HG02763 (cell line): ENCODE results near the gene TMEM243.
"Not testable (repeated sequence)": the region's sequence is repeated elsewhere in the genome, so short reads cannot be mapped to it uniquely, and the experiment has no call there.

ENCODE experiments used
- ATAC-seq: cut with Tn5 transposase; IDR thresholded peaks from one replicate; pipeline ENCODE4 v1.9.1; 2021; ENCODE audit warnings: mild to moderate bottlenecking, moderate library complexity; ENCODE audit not compliant: unreplicated experiment

Gene TMEM243, protein sequence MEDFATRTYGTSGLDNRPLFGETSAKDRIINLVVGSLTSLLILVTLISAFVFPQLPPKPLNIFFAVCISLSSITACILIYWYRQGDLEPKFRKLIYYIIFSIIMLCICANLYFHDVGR

DNA sequence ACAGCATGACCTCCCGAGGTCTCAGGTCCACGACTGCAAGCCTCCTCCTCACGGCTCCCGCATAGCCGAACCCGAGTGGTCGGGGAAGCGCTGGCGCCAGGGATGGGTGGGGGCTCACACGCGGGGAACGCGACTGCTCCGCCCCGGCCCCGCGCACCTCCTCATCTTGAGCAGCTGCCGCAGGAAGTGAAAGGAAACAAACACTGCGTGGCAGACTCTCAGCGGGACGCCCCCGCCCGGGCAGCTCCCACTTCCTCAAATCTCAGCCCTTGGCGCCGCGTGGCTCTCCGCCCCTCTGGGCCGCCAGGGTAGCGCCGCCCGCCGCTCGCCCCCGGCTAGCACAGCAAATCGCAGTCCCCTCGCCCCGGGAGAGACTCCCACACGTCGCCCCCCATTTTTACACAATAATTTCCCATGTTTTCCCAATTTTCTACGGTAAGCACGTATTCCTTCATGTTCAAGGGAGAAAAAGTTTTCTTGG lies at the start of gene TMEM243:
TMEM243 (minus strand) TSS at position 188 of the 481 bp plus-strand sequence. CDS start 229 bp downstream, outside the sequence.
- ATAC-seq = peak; percentile 40

DNA sequence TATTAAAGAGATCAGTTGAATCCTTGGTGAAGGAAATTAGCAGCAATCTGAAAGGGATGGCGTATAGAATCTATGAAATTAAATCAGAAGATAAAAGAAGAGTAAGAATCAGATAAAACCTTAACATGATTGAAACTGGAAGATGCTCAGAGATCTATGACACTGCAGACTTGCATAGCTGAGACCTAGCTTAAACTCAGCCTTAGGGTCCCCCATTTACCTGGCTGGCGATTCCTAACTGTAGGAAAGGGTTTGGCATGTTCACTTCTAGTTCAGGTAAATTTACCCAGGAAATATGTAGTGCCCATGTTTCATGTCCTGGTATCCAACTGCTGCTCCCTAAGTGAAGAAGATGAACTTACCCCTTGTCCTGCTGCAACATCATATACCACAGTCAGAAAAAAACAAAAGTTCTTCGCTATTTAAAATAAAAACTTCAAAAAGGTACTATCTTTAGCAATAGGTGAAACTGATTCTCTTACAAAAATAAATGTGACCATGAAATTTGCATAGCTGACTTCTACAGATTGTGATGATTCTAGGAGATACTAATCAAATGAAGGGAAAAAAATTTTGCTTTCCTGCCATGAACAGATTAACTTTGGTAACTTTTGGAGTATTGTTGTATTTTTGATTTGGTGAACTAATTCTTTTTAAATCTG lies 47.8 kb upstream of the TMEM243 start:
- no peak for ATAC-seq

DNA sequence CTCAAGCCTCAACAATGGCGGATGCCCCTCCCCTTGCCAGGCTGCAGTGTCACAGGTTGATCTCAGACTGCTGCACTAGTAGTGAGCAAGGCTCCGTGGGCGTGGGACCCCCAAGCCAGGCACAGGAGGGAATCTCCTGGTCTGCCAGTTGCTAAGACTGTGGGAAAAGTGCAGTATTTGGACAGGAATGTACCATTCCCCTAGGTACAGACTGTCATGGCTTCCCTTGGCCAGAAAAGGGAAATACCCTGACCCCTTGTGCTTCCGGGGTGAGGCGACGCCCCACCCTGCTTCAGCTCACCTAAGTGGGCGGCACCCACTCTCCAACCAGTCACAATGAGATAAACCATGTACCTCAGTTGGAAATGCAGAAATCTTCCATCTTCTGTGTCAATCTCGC lies 44.0 kb upstream of the TMEM243 start:
- ATAC-seq = no peak

DNA sequence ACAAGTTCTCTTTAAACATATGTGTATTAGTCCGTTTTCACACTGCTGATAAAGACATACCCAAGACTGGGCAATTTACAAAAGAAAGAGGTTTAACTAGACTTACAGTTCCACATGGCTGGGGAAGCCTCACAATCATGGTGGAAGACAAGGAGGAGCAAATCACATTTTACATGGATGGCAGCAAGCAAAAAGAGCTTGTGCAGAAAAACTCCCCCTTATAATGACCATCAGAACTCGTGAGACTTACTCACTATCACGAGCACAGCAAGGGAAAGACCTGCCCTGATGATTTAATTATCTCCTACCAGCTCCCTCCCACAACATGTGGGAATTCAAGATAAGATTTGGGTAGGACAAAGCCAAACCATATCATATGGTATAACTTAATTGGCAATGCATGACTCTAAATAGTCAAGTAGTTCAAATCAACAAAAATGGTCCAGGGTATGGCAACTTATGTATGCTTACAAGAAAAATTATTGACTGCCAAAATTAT lies 34.1 kb upstream of the TMEM243 start:
- no peak for ATAC-seq

DNA sequence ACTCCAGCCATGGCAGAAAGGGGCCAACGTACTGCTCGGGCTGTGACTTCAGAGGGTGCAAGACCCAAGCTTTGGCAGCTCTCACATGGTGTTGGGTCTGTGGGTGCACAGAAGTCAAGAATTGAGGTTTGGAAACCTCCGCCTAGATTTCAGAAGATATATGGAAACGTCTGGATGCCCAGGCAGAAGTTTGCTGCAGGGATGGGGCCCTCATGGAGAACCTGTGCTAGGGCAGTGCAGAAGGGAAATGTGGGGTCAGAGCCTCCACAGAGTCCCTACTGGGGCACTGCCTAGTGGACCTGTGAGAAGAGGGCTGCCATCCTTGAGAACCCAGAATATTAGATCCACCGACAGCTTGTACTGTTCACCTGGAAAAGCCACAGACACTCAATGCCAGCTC lies 26.1 kb upstream of the TMEM243 start:
- not testable (repeated sequence) for ATAC-seq

DNA sequence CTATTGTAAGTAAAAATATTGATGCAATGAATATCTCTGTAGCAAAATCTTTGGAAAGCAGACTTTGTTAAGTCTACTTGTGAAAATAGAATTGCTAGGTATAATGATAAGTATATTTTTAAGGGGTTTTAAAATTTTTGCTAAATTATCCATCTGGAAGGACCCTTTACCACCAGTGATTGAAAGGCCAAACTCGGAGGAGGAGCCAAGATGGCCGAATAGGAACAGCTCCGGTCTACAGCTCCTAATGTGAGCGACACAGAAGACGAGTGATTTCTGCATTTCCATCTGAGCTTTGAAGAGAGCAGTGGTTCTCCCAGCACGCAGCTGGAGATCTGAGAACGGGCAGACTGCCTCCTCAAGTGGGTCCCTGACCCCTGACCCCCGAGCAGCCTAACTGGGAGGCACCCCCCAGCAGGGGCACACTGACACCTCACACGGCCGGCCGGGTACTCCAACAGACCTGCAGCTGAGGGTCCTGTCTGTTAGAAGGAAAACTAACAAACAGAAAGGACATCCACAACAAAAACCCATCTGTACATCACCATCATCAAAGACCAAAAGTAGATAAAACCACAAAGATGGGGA lies 19.0 kb upstream of the TMEM243 start:
- ATAC-seq = not testable (repeated sequence)

DNA sequence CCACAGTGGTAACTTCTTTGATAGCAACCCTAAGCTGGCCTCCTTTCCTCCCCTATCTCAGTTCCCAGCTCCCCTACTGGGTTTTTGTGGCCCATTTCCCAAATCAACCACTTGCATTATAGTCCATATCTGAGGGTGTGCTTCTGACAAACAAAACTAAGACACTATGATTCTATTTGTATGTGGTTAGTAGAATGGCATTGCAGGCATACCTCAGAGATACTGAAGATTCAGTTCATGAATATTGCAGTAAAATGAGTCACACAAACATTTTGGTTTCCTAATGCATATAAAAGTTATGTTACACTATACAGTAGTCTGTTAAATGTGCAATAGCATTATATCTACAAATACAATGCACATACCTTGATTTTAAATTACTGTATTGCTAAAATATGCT lies 15.4 kb upstream of the TMEM243 start:
- no peak for ATAC-seq

DNA sequence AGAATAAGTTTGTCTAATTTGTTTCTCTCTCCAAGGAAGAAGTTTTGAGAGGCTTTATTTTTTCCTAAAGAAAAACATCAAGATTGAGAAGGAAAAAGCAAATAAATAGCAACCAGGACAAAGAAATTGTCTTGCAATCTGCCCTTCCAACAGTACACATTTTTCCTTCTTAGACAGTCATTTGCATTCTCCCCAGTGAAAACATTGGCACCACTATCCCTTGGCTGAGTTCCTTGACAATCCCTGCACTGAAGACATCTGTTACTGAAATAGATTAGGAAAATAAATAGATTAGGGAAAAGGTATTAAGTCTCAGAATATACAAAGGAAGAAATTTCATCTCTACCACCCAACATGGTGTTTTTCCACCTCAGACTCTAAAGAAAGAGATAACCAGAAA lies 12.2 kb upstream of the TMEM243 start:
- no peak for ATAC-seq

DNA sequence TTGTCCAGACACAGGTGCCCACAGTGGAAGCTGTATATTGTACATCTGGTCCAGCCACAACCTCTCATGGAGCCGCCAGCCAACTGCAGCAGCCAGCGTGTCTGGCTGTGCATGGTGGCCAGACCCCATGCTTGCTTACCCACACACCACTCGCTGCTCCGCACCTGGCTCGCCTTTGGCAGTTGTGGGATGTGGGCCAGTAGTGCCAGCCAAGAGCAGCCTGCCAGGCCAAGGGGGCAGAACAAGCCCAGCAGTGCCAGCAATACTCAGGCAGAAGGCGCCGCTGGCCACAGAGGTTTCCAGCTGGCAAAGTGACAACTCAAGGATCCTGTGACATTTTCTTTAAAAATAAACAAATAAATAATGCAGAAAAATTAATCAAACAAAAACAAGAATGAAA lies 11.7 kb upstream of the TMEM243 start:
- ATAC-seq = no peak

DNA sequence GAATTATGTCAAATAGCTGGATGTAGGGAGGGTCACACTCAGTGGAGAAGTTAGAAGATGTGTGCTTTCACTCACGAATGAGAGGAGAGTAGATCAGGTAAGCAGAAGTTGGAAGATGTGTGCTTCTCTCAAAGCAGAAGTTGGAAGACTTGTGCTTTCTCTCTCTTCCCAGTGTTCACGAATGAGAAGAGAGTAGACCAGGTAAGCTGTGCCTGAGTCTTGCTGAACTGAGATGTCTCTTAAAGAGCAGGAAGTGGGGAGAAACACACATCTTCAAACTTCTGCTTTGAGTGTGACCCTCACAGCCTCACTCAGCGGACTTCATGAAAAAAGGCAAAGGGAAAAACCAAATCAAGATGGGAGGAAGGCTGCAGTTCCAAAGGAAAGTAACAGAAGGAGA lies 7.0 kb upstream of the TMEM243 start:
- peak; percentile 65 for ATAC-seq

DNA sequence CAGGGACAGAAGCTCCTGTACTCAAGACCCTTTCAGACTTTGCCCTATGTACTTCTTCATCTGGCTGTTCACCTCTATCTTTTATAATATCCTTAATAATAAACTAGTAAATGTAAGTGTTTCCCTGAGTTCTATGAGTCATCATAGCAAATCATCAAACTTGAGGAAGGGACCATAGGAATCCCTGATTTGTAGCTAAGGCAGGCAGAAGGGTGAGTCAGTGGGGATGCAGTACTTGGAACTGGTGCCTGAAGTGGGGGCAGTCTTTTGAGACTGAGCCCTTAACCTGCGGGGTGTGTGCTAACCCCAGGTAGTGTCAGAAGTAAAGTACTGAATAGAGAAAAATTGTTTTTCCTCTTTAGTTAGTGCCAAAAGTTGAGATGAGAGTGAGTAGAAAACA lies 6.2 kb upstream of the TMEM243 start:
- ATAC-seq = no peak

DNA sequence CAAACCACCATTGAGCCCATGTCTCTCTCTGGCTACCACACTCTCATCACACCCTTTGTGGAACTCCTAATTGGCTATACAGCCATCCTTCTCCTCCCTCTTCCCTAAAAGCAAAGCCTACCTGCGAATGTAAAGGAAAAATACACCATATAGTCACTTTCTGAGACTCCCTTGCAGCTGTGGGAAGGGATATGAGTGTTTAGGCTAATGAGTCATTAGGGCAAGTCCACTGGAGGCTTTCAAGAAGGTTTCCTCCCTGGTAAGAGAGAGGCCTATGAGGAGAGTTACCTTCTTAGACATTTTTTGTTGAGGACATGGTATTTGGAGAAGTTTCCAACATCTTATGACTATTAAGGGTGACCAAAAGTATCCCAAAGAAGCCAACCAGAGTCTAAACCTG lies 4.1 kb upstream of the TMEM243 start:
- ATAC-seq = no peak

DNA sequence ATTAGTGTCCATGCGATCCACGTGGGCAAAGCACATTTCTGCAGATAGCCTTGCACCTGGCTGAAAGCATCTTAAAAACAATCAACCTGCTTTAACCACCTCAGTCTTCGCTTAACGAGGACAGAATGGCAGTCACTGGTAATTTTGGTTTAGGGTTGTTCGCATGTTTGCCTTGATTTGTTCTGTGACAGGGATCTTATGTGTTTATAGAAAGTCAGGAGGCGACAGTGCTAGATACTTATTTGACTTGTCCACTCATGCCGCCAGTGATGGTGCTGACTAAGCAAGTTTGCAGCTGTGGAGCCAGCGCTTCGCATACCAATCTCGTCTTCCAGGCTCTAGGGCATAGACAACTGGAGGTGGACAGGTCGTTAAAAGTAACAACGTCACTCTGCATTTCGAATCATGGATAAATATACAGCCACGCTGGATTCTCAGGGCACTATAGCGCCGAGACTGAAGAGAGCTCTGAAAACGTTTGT lies 1.2 kb upstream of the TMEM243 start:
- no peak for ATAC-seq

DNA sequence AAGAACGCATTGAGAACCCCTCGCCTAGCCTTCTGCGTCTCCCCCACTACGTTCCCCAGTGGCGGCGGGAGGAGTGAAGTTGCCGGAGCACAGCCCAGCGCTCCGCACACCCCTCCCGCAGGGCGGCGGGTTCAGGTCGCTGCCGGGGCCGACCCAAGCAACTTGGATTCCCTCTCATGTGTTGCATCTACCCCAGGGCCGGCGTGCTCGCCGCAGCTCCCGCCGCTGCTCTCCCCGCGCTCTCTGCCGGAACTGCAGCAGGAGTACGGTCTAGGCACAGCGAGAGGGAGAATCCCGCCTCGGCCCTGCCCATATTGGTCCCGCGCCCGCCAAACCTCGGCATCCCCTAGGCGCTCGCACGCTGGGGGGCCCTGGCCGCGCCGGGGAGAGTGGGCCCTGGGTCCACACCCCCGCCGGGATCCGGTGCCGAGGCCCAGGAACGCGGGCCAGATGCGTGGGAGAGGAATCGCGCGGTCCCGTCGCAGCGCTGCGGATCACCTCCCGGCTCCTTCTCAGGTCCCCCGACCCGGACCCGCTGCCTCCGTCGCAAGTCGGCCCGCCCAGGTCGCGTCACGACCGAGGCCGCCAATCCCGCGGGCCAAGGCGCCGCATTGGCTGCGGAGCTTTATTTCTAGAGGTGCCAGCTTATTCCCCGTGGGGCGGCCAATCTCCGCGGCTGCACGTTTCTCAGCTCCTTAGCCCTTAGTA lies 648 bp upstream of the TMEM243 start:
- ATAC-seq = peak; percentile 33

DNA sequence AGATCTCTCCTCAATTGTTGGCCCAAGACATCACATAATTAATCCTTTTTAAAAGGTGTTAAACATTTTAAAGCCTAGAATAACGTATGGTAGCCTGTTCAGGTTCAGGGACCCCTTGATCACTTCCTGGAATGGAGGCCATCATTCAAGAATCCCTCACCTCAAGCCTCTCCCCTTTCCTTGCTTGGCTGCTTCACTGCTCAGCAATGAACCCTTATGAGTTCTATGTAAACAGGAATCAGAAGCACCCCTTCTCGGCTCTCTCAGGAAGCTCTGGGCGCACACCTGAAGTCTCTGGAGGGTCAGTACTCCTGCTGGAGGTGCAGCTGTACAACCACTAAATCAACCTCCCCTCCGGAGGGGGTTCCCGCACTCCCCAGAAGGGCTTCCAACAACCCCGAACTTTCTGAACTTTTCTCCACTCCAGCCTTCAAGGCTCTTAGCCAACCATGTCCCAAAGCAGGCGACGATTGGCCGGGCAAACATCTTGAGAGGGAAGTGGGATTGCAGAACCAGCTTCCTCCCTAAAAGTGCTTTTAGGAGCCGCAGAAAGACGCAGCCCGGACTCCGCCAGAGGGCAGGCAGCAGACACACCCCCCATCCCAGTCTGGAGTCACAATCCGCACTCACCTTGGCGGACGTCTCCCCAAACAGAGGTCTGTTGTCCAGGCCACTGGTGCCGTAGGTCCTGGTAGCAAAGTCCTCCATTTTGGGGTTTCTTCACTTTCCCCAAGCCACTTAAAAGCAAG lies 562 bp downstream of the TMEM243 start:
- ATAC-seq = peak; percentile 8

DNA sequence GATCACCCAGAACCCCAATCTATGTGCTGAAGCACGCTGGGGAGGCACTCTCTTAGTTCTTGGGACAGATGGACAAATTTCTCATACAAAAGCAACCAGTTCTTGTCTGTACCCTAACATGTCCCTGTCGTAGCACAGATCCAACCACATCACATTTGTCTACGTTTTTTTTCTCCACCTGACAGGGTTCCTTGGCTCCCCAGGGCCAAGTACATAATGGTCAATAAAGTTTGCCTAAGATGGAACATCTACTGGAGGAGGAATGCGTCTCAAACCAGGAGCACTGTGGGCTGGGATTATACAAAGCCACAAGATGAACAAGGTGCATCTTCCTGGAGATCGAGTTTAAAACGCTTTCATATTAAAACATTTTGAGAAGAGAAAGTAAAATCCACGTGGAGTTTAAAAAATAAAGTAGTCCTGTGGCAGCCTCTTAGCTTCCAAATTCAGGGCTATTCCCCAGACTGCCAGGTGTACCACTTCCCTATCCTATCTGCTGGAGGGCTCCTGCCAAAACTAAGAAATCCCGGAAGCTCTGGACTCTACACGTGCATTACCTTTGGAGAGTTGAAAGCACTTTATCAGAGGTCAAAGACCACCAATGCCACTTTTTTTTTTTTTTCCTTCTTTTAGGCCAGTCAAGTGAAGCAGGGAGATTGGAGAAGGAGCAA lies 1.4 kb downstream of the TMEM243 start:
- no peak for ATAC-seq

DNA sequence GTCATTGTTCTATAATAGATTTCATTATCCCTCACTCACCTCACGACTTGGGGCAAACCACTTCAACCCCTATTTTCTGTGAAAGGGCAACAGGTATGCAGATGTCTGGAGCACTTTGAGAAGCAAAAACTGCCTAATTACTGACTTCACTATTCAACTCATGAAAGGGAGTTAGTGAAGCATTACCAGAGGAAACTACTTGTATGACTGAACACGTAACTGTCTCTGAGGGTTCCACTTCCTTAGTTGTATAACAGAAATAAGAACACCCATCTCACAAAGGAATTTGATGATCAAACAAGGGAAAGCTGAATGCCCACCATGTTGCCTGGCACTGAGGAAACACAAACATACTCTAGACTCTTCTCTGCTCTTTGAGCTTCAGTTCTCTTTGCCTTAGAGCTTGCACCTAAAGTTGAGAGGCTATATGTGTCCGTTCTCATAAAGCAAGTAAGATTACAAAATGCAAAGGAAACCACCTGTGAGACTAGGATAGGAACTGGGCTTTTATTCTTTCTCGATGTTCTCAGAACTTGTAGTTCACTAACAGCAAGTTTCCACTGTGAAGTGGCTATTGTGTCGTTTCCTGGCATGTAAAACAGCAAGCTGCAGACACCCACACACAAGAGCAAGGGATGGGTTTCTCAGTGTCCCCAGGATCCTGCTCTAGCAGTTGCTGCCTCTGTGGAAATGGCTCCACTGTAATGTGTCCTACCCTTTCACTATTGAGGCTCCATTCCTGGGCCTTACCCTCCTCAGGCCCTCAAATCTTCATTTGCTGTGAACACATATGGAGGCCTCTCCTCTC lies 2.6 kb downstream of the TMEM243 start:
- ATAC-seq = peak; percentile 53

DNA sequence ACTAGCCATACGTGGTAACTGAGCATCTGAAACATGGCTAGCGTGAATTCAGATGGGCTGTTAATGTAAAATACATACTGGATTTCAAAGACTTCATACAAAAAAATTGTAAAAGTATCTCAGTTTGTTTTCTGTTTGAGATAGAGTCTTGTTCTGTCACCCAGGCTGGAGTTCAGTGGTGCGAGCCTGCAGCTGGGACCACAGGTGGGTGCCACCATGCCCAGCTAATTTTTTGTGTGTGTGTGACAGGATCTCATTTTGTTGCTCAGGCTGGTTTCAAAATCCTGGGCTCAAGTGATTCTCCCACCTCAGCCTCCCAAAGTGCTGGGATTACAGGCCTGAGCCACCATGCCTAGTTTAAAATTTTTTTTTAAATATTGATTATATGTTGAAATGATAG lies 4.5 kb downstream of the TMEM243 start:
- no peak for ATAC-seq

DNA sequence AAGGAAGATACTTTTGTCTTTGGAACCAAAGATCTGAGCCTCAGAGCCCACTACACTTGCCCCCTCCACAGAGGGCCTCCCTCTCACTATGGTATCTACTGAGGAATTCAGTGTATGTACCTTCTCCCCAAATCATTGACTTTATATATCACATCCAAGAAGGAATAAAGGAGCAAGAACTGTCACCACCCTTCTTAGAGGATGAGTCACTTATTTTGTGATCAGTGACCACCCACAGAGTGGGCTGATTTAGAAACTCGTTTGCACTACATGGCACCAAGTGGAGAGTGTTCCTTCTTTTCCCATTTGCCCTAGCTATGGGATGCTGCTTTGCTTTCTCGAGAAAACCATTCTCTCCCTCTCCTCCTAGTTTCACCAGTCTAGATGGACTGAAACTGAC lies 5.7 kb downstream of the TMEM243 start:
- no peak for ATAC-seq
